ENCODE measurements around the gene FNDC3B.
"Not testable (repeated sequence)": the region's sequence is repeated elsewhere in the genome, so short reads cannot be mapped to it uniquely, and the experiment has no call there.

Gene FNDC3B

GRCh38 chr3:172087602-172088580 lies 48.5 kb downstream of the FNDC3B start:
- Histone ChIP-seq H3K9ac (ENCODE audit: low read length) (no peak overlapping the region), H3K36me3 (ENCODE audit: control insufficient read depth, insufficient read depth, low read length, severe bottlenecking) (peaks cover 22% of the 10 kb centered on the region), H3K27me3 (replicated peaks; ENCODE audit: control insufficient read depth, insufficient read depth, low read length) (no peaks in the 10 kb centered on the region), H3K4me3 (ENCODE audit: low read length) (no peak overlapping the region), H3K4me1 (ENCODE audit: control insufficient read depth, insufficient read depth, low read length) (peaks cover 75% of the 10 kb centered on the region), H3K9me3 (ENCODE audit: control insufficient read depth, low read length) (no peaks in the 10 kb centered on the region)
- DNase-seq (ENCODE audit: low read depth): no peak

GRCh38 chr3:172089250-172089649 lies 49.9 kb downstream of the FNDC3B start:
- Histone ChIP-seq H3K9ac (ENCODE audit: low read length) (no peak overlapping the region), H3K4me3 (ENCODE audit: low read length) (no peak overlapping the region), H3K36me3 (ENCODE audit: control insufficient read depth, insufficient read depth, low read length, severe bottlenecking) (peaks cover 22% of the 10 kb centered on the region), H3K9me3 (ENCODE audit: control insufficient read depth, low read length) (no peaks in the 10 kb centered on the region), H3K27me3 (replicated peaks; ENCODE audit: control insufficient read depth, insufficient read depth, low read length) (no peaks in the 10 kb centered on the region), H3K4me1 (ENCODE audit: control insufficient read depth, insufficient read depth, low read length) (peaks cover 62% of the 10 kb centered on the region)
- no peak for DNase-seq (ENCODE audit: low read depth)

- no peaks in the 10 kb centered on the region for H3K27me3 ChIP-seq (replicated peaks; ENCODE audit: control insufficient read depth, insufficient read depth, low read length)
- no peak overlapping the region for H3K9ac ChIP-seq (ENCODE audit: low read length)
- peaks cover 21% of the 10 kb centered on the region for H3K36me3 ChIP-seq (ENCODE audit: control insufficient read depth, insufficient read depth, low read length, severe bottlenecking)
- H3K4me3 ChIP-seq (ENCODE audit: low read length): no peak overlapping the region
- H3K4me1 ChIP-seq (ENCODE audit: control insufficient read depth, insufficient read depth, low read length): peaks cover 57% of the 10 kb centered on the region
- DNase-seq (ENCODE audit: low read depth): no peak
- H3K9me3 ChIP-seq (ENCODE audit: control insufficient read depth, low read length): no peaks in the 10 kb centered on the region
These were observed 50.7 kb downstream of the FNDC3B start for GRCh38 chr3:172090035-172090434.

GRCh38 chr3:172092658-172093057 lies 53.3 kb downstream of the FNDC3B start:
- Histone ChIP-seq H3K9me3 (ENCODE audit: control insufficient read depth, low read length) (no peaks in the 10 kb centered on the region), H3K27me3 (replicated peaks; ENCODE audit: control insufficient read depth, insufficient read depth, low read length) (no peaks in the 10 kb centered on the region), H3K9ac (ENCODE audit: low read length) (no peak overlapping the region), H3K4me1 (ENCODE audit: control insufficient read depth, insufficient read depth, low read length) (peaks cover 56% of the 10 kb centered on the region), H3K4me3 (ENCODE audit: low read length) (no peak overlapping the region), H3K36me3 (ENCODE audit: control insufficient read depth, insufficient read depth, low read length, severe bottlenecking) (peaks cover 19% of the 10 kb centered on the region)
- DNase-seq (ENCODE audit: low read depth): no peak

- H3K9me3 ChIP-seq (ENCODE audit: control insufficient read depth, low read length); DNase-seq (ENCODE audit: low read depth); H3K9ac ChIP-seq (ENCODE audit: low read length); H3K4me3 ChIP-seq (ENCODE audit: low read length); H3K27me3 ChIP-seq (replicated peaks; ENCODE audit: control insufficient read depth, insufficient read depth, low read length): not testable (repeated sequence)
- Histone ChIP-seq H3K4me1 (ENCODE audit: control insufficient read depth, insufficient read depth, low read length) (peaks cover 56% of the 10 kb centered on the region), H3K36me3 (ENCODE audit: control insufficient read depth, insufficient read depth, low read length, severe bottlenecking) (peaks cover 19% of the 10 kb centered on the region)
These were observed 54.4 kb downstream of the FNDC3B start for GRCh38 chr3:172093581-172094443.

GRCh38 chr3:172094621-172095557 lies 55.5 kb downstream of the FNDC3B start:
- Histone ChIP-seq H3K27me3 (replicated peaks; ENCODE audit: control insufficient read depth, insufficient read depth, low read length) (no peaks in the 10 kb centered on the region), H3K9ac (ENCODE audit: low read length) (no peak overlapping the region), H3K9me3 (ENCODE audit: control insufficient read depth, low read length) (no peaks in the 10 kb centered on the region), H3K36me3 (ENCODE audit: control insufficient read depth, insufficient read depth, low read length, severe bottlenecking) (peaks cover 19% of the 10 kb centered on the region), H3K4me3 (ENCODE audit: low read length) (no peak overlapping the region), H3K4me1 (ENCODE audit: control insufficient read depth, insufficient read depth, low read length) (peaks cover 50% of the 10 kb centered on the region)
- DNase-seq (ENCODE audit: low read depth): no peak

- H3K27me3 ChIP-seq (replicated peaks; ENCODE audit: control insufficient read depth, insufficient read depth, low read length): no peaks in the 10 kb centered on the region
- H3K9ac ChIP-seq (ENCODE audit: low read length): no peak overlapping the region
- H3K9me3 ChIP-seq (ENCODE audit: control insufficient read depth, low read length): no peaks in the 10 kb centered on the region
- H3K4me3 ChIP-seq (ENCODE audit: low read length): no peak overlapping the region
- peak; percentile 79 for DNase-seq (ENCODE audit: low read depth)
- peaks cover 19% of the 10 kb centered on the region for H3K36me3 ChIP-seq (ENCODE audit: control insufficient read depth, insufficient read depth, low read length, severe bottlenecking)
- H3K4me1 ChIP-seq (ENCODE audit: control insufficient read depth, insufficient read depth, low read length): peaks cover 42% of the 10 kb centered on the region
These were observed 57.6 kb downstream of the FNDC3B start for GRCh38 chr3:172096881-172097420.

GRCh38 chr3:172097585-172097984 lies 58.2 kb downstream of the FNDC3B start:
- peaks cover 40% of the 10 kb centered on the region for H3K4me1 ChIP-seq (ENCODE audit: control insufficient read depth, insufficient read depth, low read length)
- no peak overlapping the region for H3K9ac ChIP-seq (ENCODE audit: low read length)
- no peak for DNase-seq (ENCODE audit: low read depth)
- H3K27me3 ChIP-seq (replicated peaks; ENCODE audit: control insufficient read depth, insufficient read depth, low read length): no peaks in the 10 kb centered on the region
- peaks cover 15% of the 10 kb centered on the region for H3K36me3 ChIP-seq (ENCODE audit: control insufficient read depth, insufficient read depth, low read length, severe bottlenecking)
- H3K4me3 ChIP-seq (ENCODE audit: low read length): no peak overlapping the region
- no peaks in the 10 kb centered on the region for H3K9me3 ChIP-seq (ENCODE audit: control insufficient read depth, low read length)

- DNase-seq (ENCODE audit: low read depth): no peak
- Histone ChIP-seq H3K4me3 (ENCODE audit: low read length) (no peak overlapping the region), H3K4me1 (ENCODE audit: control insufficient read depth, insufficient read depth, low read length) (peaks cover 53% of the 10 kb centered on the region)
These were observed 59.5 kb downstream of the FNDC3B start for GRCh38 chr3:172098698-172099494.

GRCh38 chr3:172099495-172099808 lies 60.1 kb downstream of the FNDC3B start:
- H3K36me3 ChIP-seq (ENCODE audit: control insufficient read depth, insufficient read depth, low read length, severe bottlenecking): peaks cover 4% of the 10 kb centered on the region
- H3K27me3 ChIP-seq (replicated peaks; ENCODE audit: control insufficient read depth, insufficient read depth, low read length): no peaks in the 10 kb centered on the region
- H3K4me3 ChIP-seq (ENCODE audit: low read length): no peak overlapping the region
- peaks cover 58% of the 10 kb centered on the region for H3K4me1 ChIP-seq (ENCODE audit: control insufficient read depth, insufficient read depth, low read length)
- H3K9me3 ChIP-seq (ENCODE audit: control insufficient read depth, low read length): no peaks in the 10 kb centered on the region
- H3K9ac ChIP-seq (ENCODE audit: low read length): no peak overlapping the region
- no peak for DNase-seq (ENCODE audit: low read depth)

More at GRCh38 chr3:172098698-172099494, 59.5 kb downstream of the FNDC3B start:
- peaks cover 8% of the 10 kb centered on the region for H3K36me3 ChIP-seq (ENCODE audit: control insufficient read depth, insufficient read depth, low read length, severe bottlenecking)
- H3K9ac ChIP-seq (ENCODE audit: low read length): no peak overlapping the region
- H3K27me3 ChIP-seq (replicated peaks; ENCODE audit: control insufficient read depth, insufficient read depth, low read length): no peaks in the 10 kb centered on the region
- H3K9me3 ChIP-seq (ENCODE audit: control insufficient read depth, low read length): no peaks in the 10 kb centered on the region

All from adipocyte (in vitro differentiated cells).